Measurements from ENCODE around the gene SCT.

The SCT gene

GRCh38 chr11:614623-615503 is 12.1 kb downstream of the SCT start:
- DNase-seq: peak in 1 of 2 donors; percentile 12
- no CpG with 5 or more reads among the region's 68 CpGs for WGBS (ENCODE audit: extremely low coverage, insufficient coverage, insufficient read length)

GRCh38 chr11:614021-614622 is 12.9 kb downstream of the SCT start:
- peaks cover 1% of the 10 kb centered on the region for H3K9me3 ChIP-seq (ENCODE audit: insufficient read depth, low read depth, low read length)

More at GRCh38 chr11:614623-615503, 12.1 kb downstream of the SCT start:
- Histone ChIP-seq H3K27ac (ENCODE audit: low read depth, low read length) (no peak overlapping the region), H3K14ac (ENCODE audit: low read length) (peak overlapping the region; percentile 23), H3K79me2 (ENCODE audit: control insufficient read depth, insufficient read depth, low read length, poor library complexity) (no peaks in the 10 kb centered on the region), H3K4me1 (ENCODE audit: control insufficient read depth in 1 of 2, insufficient read depth in 2 of 2, low read length in 2 of 2) (peaks cover 9 to 17% of the 10 kb centered on the region in 2 experiments), H2AFZ (ENCODE audit: insufficient read depth, low read length, poor library complexity) (peak overlapping the region; percentile 3), H2BK120ac (ENCODE audit: insufficient read depth, low read length, poor library complexity) (no peak overlapping the region), H2AK5ac (ENCODE audit: low read length) (peak overlapping the region; percentile 54), H3K9ac (ENCODE audit: low read length) (peak overlapping the region; percentile 50), H3K79me1 (ENCODE audit: low read length) (peaks cover 2% of the 10 kb centered on the region), H4K8ac (ENCODE audit: low read depth, low read length) (peak overlapping the region; percentile 15), H2BK12ac (ENCODE audit: low read length) (no peak overlapping the region), H3K23ac (ENCODE audit: low read length) (no peak overlapping the region), H3K36me3 (ENCODE audit: control insufficient read depth in 1 of 2, insufficient read depth in 2 of 2, low read length in 2 of 2) (peaks cover 58 to 59% of the 10 kb centered on the region in 2 experiments), H3K4me2 (ENCODE audit: low read length) (peak overlapping the region; percentile 84), H4K12ac (ENCODE audit: low read depth, low read length) (no peak overlapping the region), H3K4ac (ENCODE audit: low read depth, low read length) (no peak overlapping the region), H2BK5ac (ENCODE audit: low read depth, low read length, poor library complexity) (no peak overlapping the region), H3K9me3 (ENCODE audit: insufficient read depth, low read depth, low read length) (peaks cover 1% of the 10 kb centered on the region), H3K27me3 (ENCODE audit: insufficient read depth, low read length) (no peaks in the 10 kb centered on the region), H3K4me3 (ENCODE audit: low read depth, low read length) (peak overlapping the region; percentile 84), H4K91ac (ENCODE audit: low read depth, low read length) (no peak overlapping the region), H3K18ac (ENCODE audit: low read length) (peak overlapping the region; percentile 34)

GRCh38 chr11:613369-613968 is 13.5 kb downstream of the SCT start:
- Histone ChIP-seq H2BK5ac (ENCODE audit: low read depth, low read length, poor library complexity) (no peak overlapping the region), H3K9me3 (ENCODE audit: insufficient read depth, low read depth, low read length) (peaks cover 1% of the 10 kb centered on the region), H3K4ac (ENCODE audit: low read depth, low read length) (no peak overlapping the region), H3K79me2 (ENCODE audit: control insufficient read depth, insufficient read depth, low read length, poor library complexity) (no peaks in the 10 kb centered on the region), H3K79me1 (ENCODE audit: low read length) (peaks cover 2% of the 10 kb centered on the region), H3K27me3 (ENCODE audit: insufficient read depth, low read length) (no peaks in the 10 kb centered on the region), H4K91ac (ENCODE audit: low read depth, low read length) (no peak overlapping the region), H3K4me3 (ENCODE audit: low read depth, low read length) (no peak overlapping the region), H3K27ac (ENCODE audit: low read depth, low read length) (no peak overlapping the region), H2BK12ac (ENCODE audit: low read length) (no peak overlapping the region), H4K8ac (ENCODE audit: low read depth, low read length) (no peak overlapping the region), H3K23ac (ENCODE audit: low read length) (no peak overlapping the region), H3K14ac (ENCODE audit: low read length) (no peak overlapping the region), H4K12ac (ENCODE audit: low read depth, low read length) (no peak overlapping the region), H3K4me1 (ENCODE audit: control insufficient read depth in 1 of 2, insufficient read depth in 2 of 2, low read length in 2 of 2) (peaks cover 9 to 17% of the 10 kb centered on the region in 2 experiments), H2AFZ (ENCODE audit: insufficient read depth, low read length, poor library complexity) (no peak overlapping the region), H3K4me2 (ENCODE audit: low read length) (no peak overlapping the region), H2AK5ac (ENCODE audit: low read length) (no peak overlapping the region), H3K9ac (ENCODE audit: low read length) (no peak overlapping the region), H2BK120ac (ENCODE audit: insufficient read depth, low read length, poor library complexity) (no peak overlapping the region), H3K36me3 (ENCODE audit: control insufficient read depth in 1 of 2, insufficient read depth in 2 of 2, low read length in 2 of 2) (peaks cover 66% of the 10 kb centered on the region in 2 experiments), H3K18ac (ENCODE audit: low read length) (no peak overlapping the region)
- peak; percentile 76 to 80 for DNase-seq
- no CpG with 5 or more reads among the region's 36 CpGs for WGBS (ENCODE audit: extremely low coverage, insufficient coverage, insufficient read length)

More at GRCh38 chr11:614021-614622, 12.9 kb downstream of the SCT start:
- Histone ChIP-seq H3K23ac (ENCODE audit: low read length) (no peak overlapping the region), H3K27ac (ENCODE audit: low read depth, low read length) (no peak overlapping the region), H2AK5ac (ENCODE audit: low read length) (no peak overlapping the region), H3K14ac (ENCODE audit: low read length) (no peak overlapping the region), H3K4me2 (ENCODE audit: low read length) (no peak overlapping the region), H3K36me3 (ENCODE audit: control insufficient read depth in 1 of 2, insufficient read depth in 2 of 2, low read length in 2 of 2) (peaks cover 61% of the 10 kb centered on the region in 2 experiments), H3K4ac (ENCODE audit: low read depth, low read length) (no peak overlapping the region), H3K27me3 (ENCODE audit: insufficient read depth, low read length) (no peaks in the 10 kb centered on the region), H2BK120ac (ENCODE audit: insufficient read depth, low read length, poor library complexity) (no peak overlapping the region), H4K91ac (ENCODE audit: low read depth, low read length) (no peak overlapping the region), H3K18ac (ENCODE audit: low read length) (no peak overlapping the region), H2BK12ac (ENCODE audit: low read length) (no peak overlapping the region), H3K4me3 (ENCODE audit: low read depth, low read length) (no peak overlapping the region), H3K9ac (ENCODE audit: low read length) (no peak overlapping the region), H2AFZ (ENCODE audit: insufficient read depth, low read length, poor library complexity) (no peak overlapping the region), H3K79me2 (ENCODE audit: control insufficient read depth, insufficient read depth, low read length, poor library complexity) (no peaks in the 10 kb centered on the region), H4K12ac (ENCODE audit: low read depth, low read length) (no peak overlapping the region), H2BK5ac (ENCODE audit: low read depth, low read length, poor library complexity) (no peak overlapping the region), H4K8ac (ENCODE audit: low read depth, low read length) (no peak overlapping the region), H3K4me1 (ENCODE audit: control insufficient read depth in 1 of 2, insufficient read depth in 2 of 2, low read length in 2 of 2) (peaks cover 9 to 17% of the 10 kb centered on the region in 2 experiments), H3K79me1 (ENCODE audit: low read length) (peaks cover 2% of the 10 kb centered on the region)
- DNase-seq: peak in 1 of 2 donors; percentile 13
- WGBS (ENCODE audit: extremely low coverage, insufficient coverage, insufficient read length): no CpG with 5 or more reads among the region's 14 CpGs

GRCh38 chr11:612961-613300 is 14.1 kb downstream of the SCT start:
- Histone ChIP-seq H3K4me3 (ENCODE audit: low read depth, low read length) (no peak overlapping the region), H2BK12ac (ENCODE audit: low read length) (no peak overlapping the region), H3K27me3 (ENCODE audit: insufficient read depth, low read length) (no peaks in the 10 kb centered on the region), H2AFZ (ENCODE audit: insufficient read depth, low read length, poor library complexity) (no peak overlapping the region), H3K4me2 (ENCODE audit: low read length) (no peak overlapping the region), H3K36me3 (ENCODE audit: control insufficient read depth in 1 of 2, insufficient read depth in 2 of 2, low read length in 2 of 2) (peaks cover 66% of the 10 kb centered on the region in 2 experiments), H3K79me2 (ENCODE audit: control insufficient read depth, insufficient read depth, low read length, poor library complexity) (no peaks in the 10 kb centered on the region), H3K79me1 (ENCODE audit: low read length) (peaks cover 2% of the 10 kb centered on the region), H2AK5ac (ENCODE audit: low read length) (no peak overlapping the region), H4K12ac (ENCODE audit: low read depth, low read length) (no peak overlapping the region), H4K8ac (ENCODE audit: low read depth, low read length) (no peak overlapping the region), H2BK120ac (ENCODE audit: insufficient read depth, low read length, poor library complexity) (no peak overlapping the region), H3K4me1 (ENCODE audit: control insufficient read depth in 1 of 2, insufficient read depth in 2 of 2, low read length in 2 of 2) (peaks cover 9 to 17% of the 10 kb centered on the region in 2 experiments), H3K9ac (ENCODE audit: low read length) (no peak overlapping the region), H3K14ac (ENCODE audit: low read length) (no peak overlapping the region), H3K9me3 (ENCODE audit: insufficient read depth, low read depth, low read length) (peaks cover 1% of the 10 kb centered on the region), H3K27ac (ENCODE audit: low read depth, low read length) (no peak overlapping the region), H4K91ac (ENCODE audit: low read depth, low read length) (no peak overlapping the region), H3K23ac (ENCODE audit: low read length) (no peak overlapping the region), H3K4ac (ENCODE audit: low read depth, low read length) (no peak overlapping the region), H3K18ac (ENCODE audit: low read length) (no peak overlapping the region), H2BK5ac (ENCODE audit: low read depth, low read length, poor library complexity) (no peak overlapping the region)
- WGBS (ENCODE audit: extremely low coverage, insufficient coverage, insufficient read length): no CpG with 5 or more reads among the region's 10 CpGs
- no peak for DNase-seq
